Measurements from ENCODE around the gene CACNG6. TPM values are rescaled to one million over a fixed set of nuclear protein-coding genes. Genes with fewer than 3 reads are reported as not detected.

The CACNG6 gene
- total RNA-seq, 1 donor: 0.36 TPM

- no peak overlapping the region for H2AFZ ChIP-seq (ENCODE audit: low read length)
These were observed 29.9 kb downstream of the CACNG6 start for GRCh38 chr19:54021363-54021762.

GRCh38 chr19:54021932-54022331 lies 30.5 kb downstream of the CACNG6 start:
- H3K27ac ChIP-seq (ENCODE audit: low read depth, low read length): no peak overlapping the region

More at GRCh38 chr19:54021363-54021762, 29.9 kb downstream of the CACNG6 start:
- Histone ChIP-seq H3K4me3 (ENCODE audit: insufficient read depth, low read length) (no peak overlapping the region), H3K27me3 (ENCODE audit: insufficient read depth, low read length) (no peaks in the 10 kb centered on the region), H3K9me3 (ENCODE audit: low read depth, low read length) (no peaks in the 10 kb centered on the region), H4K20me1 (ENCODE audit: insufficient read depth, low read length) (no peaks in the 10 kb centered on the region), H3K36me3 (ENCODE audit: insufficient read depth, low read length) (no peaks in the 10 kb centered on the region), H3K4me1 (ENCODE audit: insufficient read depth, low read length) (peaks cover 15% of the 10 kb centered on the region), H3K27ac (ENCODE audit: low read depth, low read length) (no peak overlapping the region), H3K4me2 (ENCODE audit: insufficient read depth, low read length) (no peak overlapping the region), H3K79me2 (ENCODE audit: insufficient read depth, low read length) (no peaks in the 10 kb centered on the region)
- DNase-seq (ENCODE audit: insufficient read length, low spot score, missing footprints): no peak
- no peak for TF ChIP-seq CTCF (IDR thresholded peaks at IDR 0.05; ENCODE audit: extremely low read depth, low read depth, low read length)

GRCh38 chr19:54023191-54023590 lies 31.8 kb downstream of the CACNG6 start:
- Histone ChIP-seq H3K4me2 (ENCODE audit: insufficient read depth, low read length) (no peak overlapping the region), H3K9me3 (ENCODE audit: low read depth, low read length) (no peaks in the 10 kb centered on the region), H3K36me3 (ENCODE audit: insufficient read depth, low read length) (no peaks in the 10 kb centered on the region), H3K79me2 (ENCODE audit: insufficient read depth, low read length) (no peaks in the 10 kb centered on the region), H3K4me1 (ENCODE audit: insufficient read depth, low read length) (peaks cover 15% of the 10 kb centered on the region), H3K4me3 (ENCODE audit: insufficient read depth, low read length) (no peak overlapping the region), H2AFZ (ENCODE audit: low read length) (no peak overlapping the region), H3K27me3 (ENCODE audit: insufficient read depth, low read length) (no peaks in the 10 kb centered on the region), H4K20me1 (ENCODE audit: insufficient read depth, low read length) (no peaks in the 10 kb centered on the region), H3K27ac (ENCODE audit: low read depth, low read length) (peak overlapping the region; percentile 39)
- TF ChIP-seq CTCF (IDR thresholded peaks at IDR 0.05; ENCODE audit: extremely low read depth, low read depth, low read length): no peak
- peak; percentile 61 for DNase-seq (ENCODE audit: insufficient read length, low spot score, missing footprints)

More at GRCh38 chr19:54021932-54022331, 30.5 kb downstream of the CACNG6 start:
- H3K4me3 ChIP-seq (ENCODE audit: insufficient read depth, low read length): no peak overlapping the region
- no peak for DNase-seq (ENCODE audit: insufficient read length, low spot score, missing footprints)
- no peak overlapping the region for H2AFZ ChIP-seq (ENCODE audit: low read length)
- H3K79me2 ChIP-seq (ENCODE audit: insufficient read depth, low read length): no peaks in the 10 kb centered on the region
- no peak overlapping the region for H3K4me2 ChIP-seq (ENCODE audit: insufficient read depth, low read length)
- peaks cover 15% of the 10 kb centered on the region for H3K4me1 ChIP-seq (ENCODE audit: insufficient read depth, low read length)
- H3K9me3 ChIP-seq (ENCODE audit: low read depth, low read length): no peaks in the 10 kb centered on the region
- no peaks in the 10 kb centered on the region for H3K27me3 ChIP-seq (ENCODE audit: insufficient read depth, low read length)
- H3K36me3 ChIP-seq (ENCODE audit: insufficient read depth, low read length): no peaks in the 10 kb centered on the region
- no peak for TF ChIP-seq CTCF (IDR thresholded peaks at IDR 0.05; ENCODE audit: extremely low read depth, low read depth, low read length)
- no peaks in the 10 kb centered on the region for H4K20me1 ChIP-seq (ENCODE audit: insufficient read depth, low read length)

GRCh38 chr19:54024660-54025059 lies 33.2 kb downstream of the CACNG6 start:
- H3K4me2 ChIP-seq (ENCODE audit: insufficient read depth, low read length): no peak overlapping the region
- no peak overlapping the region for H3K4me3 ChIP-seq (ENCODE audit: insufficient read depth, low read length)
- no peak overlapping the region for H2AFZ ChIP-seq (ENCODE audit: low read length)
- H4K20me1 ChIP-seq (ENCODE audit: insufficient read depth, low read length): no peaks in the 10 kb centered on the region
- no peaks in the 10 kb centered on the region for H3K27me3 ChIP-seq (ENCODE audit: insufficient read depth, low read length)
- no peaks in the 10 kb centered on the region for H3K36me3 ChIP-seq (ENCODE audit: insufficient read depth, low read length)
- H3K79me2 ChIP-seq (ENCODE audit: insufficient read depth, low read length): no peaks in the 10 kb centered on the region
- peaks cover 15% of the 10 kb centered on the region for H3K4me1 ChIP-seq (ENCODE audit: insufficient read depth, low read length)
- DNase-seq (ENCODE audit: insufficient read length, low spot score, missing footprints): no peak
- no peak overlapping the region for H3K27ac ChIP-seq (ENCODE audit: low read depth, low read length)
- TF ChIP-seq CTCF (IDR thresholded peaks at IDR 0.05; ENCODE audit: extremely low read depth, low read depth, low read length): no peak
- no peaks in the 10 kb centered on the region for H3K9me3 ChIP-seq (ENCODE audit: low read depth, low read length)
